GM12865 (cell line): ENCODE data around the gene FBXO42.
"Not testable (repeated sequence)": the region's sequence is repeated elsewhere in the genome, so short reads cannot be mapped to it uniquely, and the experiment has no call there.

Experiments
- DNase-seq: peaks from one replicate; pipeline ENCODE4 v3.0.0; 2010; ENCODE audit warnings: low read depth
- H3K4me3 ChIP-seq: 2 replicates; pipeline ENCODE4 v1.5.1; 2011; ENCODE audit warnings: mild to moderate bottlenecking, low read depth, low read length, control low read depth
- CTCF ChIP-seq: IDR thresholded peaks from 2 replicates; pipeline ENCODE4 v1.5.1; 2011; ENCODE audit warnings: low read length, control low read depth, low read depth, inconsistent platforms; ENCODE audit not compliant: insufficient read depth; ENCODE audit errors: missing control alignments

FBXO42 gene

GRCh38 chr1:16218014-16218673 lies 134.1 kb downstream of the FBXO42 start:
- H3K4me3 ChIP-seq, result no peak overlapping the region
- no peak for DNase-seq

GRCh38 chr1:16217061-16217785 lies 135.1 kb downstream of the FBXO42 start:
- TF ChIP-seq CTCF, result no peak
- peak; percentile 97 for DNase-seq
- H3K4me3 ChIP-seq, result peak overlapping the region; percentile 52

More at GRCh38 chr1:16218014-16218673, 134.1 kb downstream of the FBXO42 start:
- no peak for TF ChIP-seq CTCF

GRCh38 chr1:16215882-16216753 lies 136.2 kb downstream of the FBXO42 start:
- H3K4me3 ChIP-seq, result peak overlapping the region; percentile 52
- no peak for TF ChIP-seq CTCF
- DNase-seq, result peak; percentile 79

- not testable (repeated sequence) for H3K4me3 ChIP-seq, DNase-seq
Measured at GRCh38 chr1:16215240-16215639, 137.0 kb downstream of the FBXO42 start.

GRCh38 chr1:16213544-16213943 lies 138.7 kb downstream of the FBXO42 start:
- not testable (repeated sequence) for DNase-seq, H3K4me3 ChIP-seq

GRCh38 chr1:16213013-16213412 lies 139.3 kb downstream of the FBXO42 start:
- no peak for DNase-seq
- H3K4me3 ChIP-seq, result no peak overlapping the region
- TF ChIP-seq CTCF, result no peak

- TF ChIP-seq CTCF, result no peak
- no peak within 1 kb of the TSS for H3K4me3 ChIP-seq
- no peak for DNase-seq
Measured at GRCh38 chr1:16212251-16212961, 139.9 kb downstream of the FBXO42 start, which contains the start of gene ARHGEF19. Gene ARHGEF19, minus strand, starts transcription at chr1:16212652. Its CDS starts 3,598 bp downstream, at chr1:16209054.
